ENCODE data around the gene ABCB7.
"Not testable (repeated sequence)": the region's sequence is repeated elsewhere in the genome, so short reads cannot be mapped to it uniquely, and the experiment has no call there.

The ABCB7 gene

GRCh38 chrX:75106772-75107171 is 49.3 kb downstream of the ABCB7 start:
- no peak for DNase-seq

GRCh38 chrX:75096331-75096730 is 59.8 kb downstream of the ABCB7 start:
- no peak for DNase-seq

- peak in 2 of 51 donors; percentile 0 to 3 for DNase-seq
Observed at GRCh38 chrX:75086731-75087195, 69.3 kb downstream of the ABCB7 start.

GRCh38 chrX:75084757-75085156 is 71.3 kb downstream of the ABCB7 start:
- DNase-seq = no peak

- DNase-seq = peak in 1 of 51 donors; percentile 0
Observed at GRCh38 chrX:75076429-75076828, 79.7 kb downstream of the ABCB7 start.

- DNase-seq = no peak
Observed at GRCh38 chrX:75074475-75074874, 81.6 kb downstream of the ABCB7 start.

- no peak for DNase-seq
Observed at GRCh38 chrX:75071334-75071733, 84.7 kb downstream of the ABCB7 start.

- no peak for DNase-seq
Observed at GRCh38 chrX:75067931-75068330, 88.2 kb downstream of the ABCB7 start.

GRCh38 chrX:75061701-75062100 is 94.4 kb downstream of the ABCB7 start:
- no peak for DNase-seq

GRCh38 chrX:75051047-75051446 is 105.0 kb downstream of the ABCB7 start:
- DNase-seq = no peak

- DNase-seq = no peak
Observed at GRCh38 chrX:75045369-75045768, 110.7 kb downstream of the ABCB7 start.

GRCh38 chrX:75044142-75044541 is 111.9 kb downstream of the ABCB7 start:
- DNase-seq = not testable (repeated sequence)

- peak in 3 of 51 donors; percentile 0 for DNase-seq
Observed at GRCh38 chrX:75038925-75039324, 117.2 kb downstream of the ABCB7 start.
